C4-2B (cell line): Measurements from ENCODE around the gene CACNB4.

Experiments
- H3K27ac ChIP-seq: fragments of 450-650 bp; 2 replicates; pipeline ENCODE4 v1.5.1; 2017
- CTCF ChIP-seq: fragments of 450-650 bp; conservative IDR thresholded peaks from 2 replicates; pipeline ENCODE4 v1.5.1; 2017; ENCODE audit warnings: mild to moderate bottlenecking
- ZFX ChIP-seq: fragments of 450-650 bp; IDR thresholded peaks from 2 replicates; pipeline ENCODE4 v1.6.1; 2017

Gene CACNB4

DNA sequence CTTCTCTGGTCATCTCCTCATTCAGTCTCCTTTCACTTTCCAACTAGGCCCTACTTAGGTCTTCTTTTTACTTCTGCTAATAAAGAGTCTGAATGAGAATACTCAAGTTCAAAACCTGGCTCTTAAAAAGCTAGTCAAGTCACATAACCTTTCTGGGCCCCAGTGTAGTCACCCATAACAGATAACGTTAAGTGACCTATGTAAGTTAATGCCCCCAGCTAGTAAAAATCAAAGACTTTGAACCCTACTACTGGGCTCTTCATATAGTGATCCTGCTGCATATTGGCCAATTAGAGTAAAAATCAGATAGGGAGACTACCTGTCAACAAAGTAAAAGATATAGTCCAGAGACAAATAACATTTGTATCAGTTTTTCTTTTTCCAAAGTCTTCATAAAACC lies 288.4 kb downstream of the CACNB4 start:
- TF ChIP-seq ZFX = no peak
- no peak for TF ChIP-seq CTCF

GRCh38 chr2:151809073-151809383 lies 289.8 kb downstream of the CACNB4 start:
- H3K27ac ChIP-seq = no peak overlapping the region
- TF ChIP-seq ZFX (no peak), CTCF (no peak)

More for the DNA sequence above, 288.4 kb downstream of the CACNB4 start:
- H3K27ac ChIP-seq = no peak overlapping the region

- H3K27ac ChIP-seq = no peak overlapping the region
- peak; percentile 77 for TF ChIP-seq CTCF
- TF ChIP-seq ZFX = no peak
These were observed 290.4 kb downstream of the CACNB4 start for GRCh38 chr2:151808258-151809072.

GRCh38 chr2:151805961-151806360 lies 292.9 kb downstream of the CACNB4 start:
- no peak for TF ChIP-seq CTCF
- TF ChIP-seq ZFX = no peak
- H3K27ac ChIP-seq = no peak overlapping the region

GRCh38 chr2:151805343-151805742 lies 293.5 kb downstream of the CACNB4 start:
- H3K27ac ChIP-seq = no peak overlapping the region
- TF ChIP-seq ZFX (no peak), CTCF (no peak)

DNA sequence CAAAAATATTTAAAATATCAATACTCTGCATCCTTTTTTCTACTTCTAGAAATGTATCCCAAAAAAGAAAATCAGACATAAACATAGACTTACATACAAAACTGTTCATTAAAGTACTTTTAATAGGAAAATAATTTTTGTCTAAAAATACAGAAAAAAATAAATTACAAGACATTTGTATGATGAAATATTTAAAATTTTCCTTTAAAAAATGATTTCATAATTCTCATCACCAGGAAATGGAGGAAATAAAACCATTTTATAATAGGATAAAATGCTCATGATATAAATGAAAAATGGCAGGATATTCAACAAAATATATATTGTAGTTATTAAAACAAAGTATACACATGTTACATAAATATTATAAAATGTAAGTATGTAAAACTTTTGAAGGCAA lies 295.0 kb downstream of the CACNB4 start:
- no peak overlapping the region for H3K27ac ChIP-seq
- TF ChIP-seq ZFX (no peak), CTCF (no peak)

DNA sequence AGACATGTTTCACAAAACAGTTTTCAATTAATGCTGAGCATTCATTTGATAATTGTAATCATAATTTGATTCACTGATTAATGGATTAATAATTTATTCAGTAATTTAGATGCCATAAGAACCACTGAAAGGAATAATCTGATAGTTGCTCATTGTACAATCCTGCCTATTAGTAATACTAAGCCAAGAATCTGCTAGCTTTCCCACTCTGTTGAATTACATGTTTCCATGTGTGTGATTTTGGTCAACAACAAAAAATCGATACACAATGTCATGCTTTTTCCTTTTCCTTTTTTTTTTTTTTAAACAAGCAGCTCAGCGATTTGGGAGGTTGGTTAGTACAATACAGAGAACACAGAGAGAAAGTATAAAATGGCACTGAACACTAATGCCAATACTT lies 296.5 kb downstream of the CACNB4 start:
- no peak for TF ChIP-seq CTCF
- no peak for TF ChIP-seq ZFX
- H3K27ac ChIP-seq = no peak overlapping the region
